Body of pancreas (tissue), 4 donors: ENCODE results near the gene AUTS2. TPM values are rescaled to one million over a fixed set of nuclear protein-coding genes. Genes with fewer than 3 reads are reported as not detected.

Experiments used
- ATAC-seq: fragments of 150-250 bp; one replicate; pipeline ENCODE4 v1.9.1; 2016
- DNase-seq, 4 donors: peaks; one replicate each; pipeline ENCODE4 v3.0.0-alpha.2; 2019
- H3K27ac ChIP-seq, 4 donors: fragments of 200-600 bp; sonication (generic); 1 replicate in 3 of 4; 2 replicates in 1 of 4; pipeline versions ENCODE4 v1.5.1 to v1.6.1; 2016 to 2019; ENCODE audit warnings: mild to moderate bottlenecking in 1 of 4, mixed read lengths in 1 of 4, moderate library complexity in 1 of 4
- H3K27me3 ChIP-seq, 2 donors: fragments of 200-600 bp; sonication (generic); one replicate each; pipeline ENCODE4 v1.6.0; 2016; ENCODE audit warnings: mild to moderate bottlenecking in 1 of 2
- H3K36me3 ChIP-seq, 2 donors: fragments of 200-600 bp; sonication (generic); replicated peaks in 1 of 2; 2 replicates each; pipeline ENCODE4 v1.5.1; 2016; ENCODE audit warnings: low read depth in 2 of 2; ENCODE audit not compliant: insufficient read depth in 1 of 2
- H3K4me1 ChIP-seq: fragments of 200-600 bp; sonication (generic); one replicate; pipeline ENCODE4 v1.6.0; 2016
- H3K4me3 ChIP-seq, 2 donors: fragments of 200-600 bp; sonication (generic); 1 replicate in 1 of 2; 2 replicates in 1 of 2; pipeline ENCODE4 v1.5.1; 2016 to 2019
- H3K9me3 ChIP-seq, 3 donors: fragments of 200-600 bp; sonication (generic); 1 replicate in 2 of 3; 2 replicates in 1 of 3; pipeline ENCODE4 v1.5.1; 2016
- CTCF ChIP-seq, 7 experiments: fragments of 450-650 bp in 4 of 7; fragments of 200-600 bp in 3 of 7; sonication (generic) in 3 of 7; IDR thresholded peaks; one replicate each; pipeline ENCODE4 v1.5.1; 2016 to 2019; ENCODE audit warnings: antibody characterized with exemption in 7 of 7
- POLR2A ChIP-seq, 3 donors: fragments of 450-650 bp; IDR thresholded peaks; one replicate each; pipeline ENCODE4 v1.6.1; 2016; ENCODE audit warnings: antibody characterized with exemption in 3 of 3, mild to moderate bottlenecking in 2 of 3
- WGBS, 2 donors: methylation state at CpG; one replicate each; pipeline ENCODE4 v1.1.5; 2017; 5-methylcytosine and 5-hydroxymethylcytosine counted together
- intact Hi-C: fragments of 100-400 bp; cut with DNase I; formaldehyde crosslinking; loops from one replicate; pipeline ENCODE4 v1.15.1; 2023
- total RNA-seq, 2 donors: library from RNA; depleted of rRNA; stranded (reverse); fragments of >200 nt; gene quantifications; one replicate each; pipeline ENCODE4 v1.1.0, GENCODE V29; 2016

The AUTS2 gene
- total RNA-seq, 2 donors from 2014 or later, result 11.7 to 18.5 TPM

- no peak for ATAC-seq
- DNase-seq, result no peak
- H3K9me3 ChIP-seq, result no peaks in the 10 kb centered on the region
- H3K27ac ChIP-seq, result no peak overlapping the region
- H3K27me3 ChIP-seq, result no peaks in the 10 kb centered on the region
- H3K4me1 ChIP-seq, result no peaks in the 10 kb centered on the region
- intact Hi-C loops, result no loop called here
- WGBS, 2 donors, result 74 to 79% methylated on average over 4 of the region's 4 CpGs
- no peak overlapping the region for H3K4me3 ChIP-seq
- no peak for TF ChIP-seq CTCF (IDR thresholded peaks at IDR 0.05)
- TF ChIP-seq POLR2A (IDR thresholded peaks at IDR 0.05), result no peak
- H3K36me3 ChIP-seq, result no peaks in the 10 kb centered on the region
These were observed 165.9 kb downstream of the AUTS2 start for GRCh38 chr7:69764147-69764546.

- Histone ChIP-seq H3K27ac (no peak overlapping the region), H3K4me1 (peaks cover 5% of the 10 kb centered on the region), H3K36me3 (no peaks in the 10 kb centered on the region), H3K9me3 (no peaks in the 10 kb centered on the region), H3K27me3 (no peaks in the 10 kb centered on the region), H3K4me3 (no peak overlapping the region)
- TF ChIP-seq CTCF (IDR thresholded peaks at IDR 0.05) (no peak), POLR2A (IDR thresholded peaks at IDR 0.05) (no peak)
- no peak for ATAC-seq
- intact Hi-C loops, result no loop called here
- WGBS, 2 donors, result 80 to 85% methylated on average over 2 of the region's 2 CpGs
- DNase-seq, result no peak
These were observed 166.4 kb downstream of the AUTS2 start for GRCh38 chr7:69764681-69765080.

GRCh38 chr7:69765879-69766278, 167.6 kb downstream of the AUTS2 start:
- ATAC-seq (no peak), DNase-seq (no peak)
- no peak for TF ChIP-seq CTCF (IDR thresholded peaks at IDR 0.05)
- TF ChIP-seq POLR2A (IDR thresholded peaks at IDR 0.05), result no peak
- Histone ChIP-seq H3K4me1 (peaks cover 5% of the 10 kb centered on the region), H3K36me3 (no peaks in the 10 kb centered on the region), H3K27me3 (no peaks in the 10 kb centered on the region), H3K9me3 (no peaks in the 10 kb centered on the region), H3K4me3 (no peak overlapping the region), H3K27ac (no peak overlapping the region)
- 81 to 87% methylated on average over 2 of the region's 2 CpGs for WGBS, 2 donors
- intact Hi-C loops, result no loop called here

GRCh38 chr7:69768986-69769595, 170.8 kb downstream of the AUTS2 start:
- no peaks in the 10 kb centered on the region for H3K27me3 ChIP-seq
- TF ChIP-seq POLR2A (IDR thresholded peaks at IDR 0.05) (no peak), CTCF (IDR thresholded peaks at IDR 0.05) (no peak)
- no peak overlapping the region for H3K4me3 ChIP-seq
- peaks cover 5% of the 10 kb centered on the region for H3K4me1 ChIP-seq
- no peaks in the 10 kb centered on the region for H3K9me3 ChIP-seq
- H3K27ac ChIP-seq, result no peak overlapping the region
- H3K36me3 ChIP-seq, result no peaks in the 10 kb centered on the region
- intact Hi-C loops, result no loop called here
- ATAC-seq (peak; percentile 42), DNase-seq (no peak)
- WGBS, 2 donors, result 22 to 25% methylated on average over 1 of the region's 1 CpG

DNA sequence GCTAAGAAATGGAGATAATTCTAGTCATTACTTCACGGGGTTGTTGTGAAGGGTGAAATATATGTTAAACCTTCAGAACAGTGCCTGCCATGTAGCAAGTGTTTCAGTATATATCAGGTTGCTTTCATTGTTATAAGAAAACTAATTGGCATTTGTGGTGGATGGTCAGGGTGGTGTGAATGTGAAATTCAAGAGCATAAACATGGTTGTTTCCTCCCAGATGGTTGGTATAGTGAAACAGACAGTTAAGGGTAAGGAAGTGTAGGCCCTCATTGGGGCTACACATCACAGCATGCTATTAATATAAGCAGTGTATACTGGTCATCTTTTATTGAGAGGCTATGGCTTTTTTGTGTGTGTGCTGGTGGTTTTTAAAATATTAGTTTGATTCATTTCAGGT, 171.6 kb downstream of the AUTS2 start:
- DNase-seq (no peak), ATAC-seq (no peak)
- Histone ChIP-seq H3K36me3 (no peaks in the 10 kb centered on the region), H3K4me3 (no peak overlapping the region), H3K4me1 (peaks cover 5% of the 10 kb centered on the region), H3K9me3 (no peaks in the 10 kb centered on the region), H3K27me3 (no peaks in the 10 kb centered on the region), H3K27ac (no peak overlapping the region)
- no peak for TF ChIP-seq CTCF (IDR thresholded peaks at IDR 0.05)
- TF ChIP-seq POLR2A (IDR thresholded peaks at IDR 0.05), result no peak
- WGBS, 2 donors, result 68 to 96% methylated on average over 1 of the region's 1 CpG
- intact Hi-C loops, result no loop called here
